Mucosa of rectum (tissue), 2 donors: ENCODE measurements around the gene DAPK1.

Source experiments
- H3K27ac ChIP-seq, 2 donors: one replicate each; pipeline ENCODE4 v1.7.0; 2013; ENCODE audit warnings: inconsistent platforms in 2 of 2, low read depth in 2 of 2, low read length in 2 of 2
- H3K27me3 ChIP-seq, 2 donors: one replicate each; pipeline ENCODE4 v1.7.0; 2013; ENCODE audit warnings: low read length in 2 of 2; ENCODE audit not compliant: control insufficient read depth in 2 of 2, insufficient read depth in 2 of 2
- H3K36me3 ChIP-seq, 2 donors: one replicate each; pipeline ENCODE4 v1.7.0; 2013; ENCODE audit warnings: low read length in 2 of 2; ENCODE audit not compliant: control insufficient read depth in 2 of 2, insufficient read depth in 2 of 2
- H3K4me1 ChIP-seq, 2 donors: one replicate each; pipeline ENCODE4 v1.7.0; 2013; ENCODE audit warnings: low read length in 2 of 2, mild to moderate bottlenecking in 1 of 2; ENCODE audit not compliant: control insufficient read depth in 2 of 2, insufficient read depth in 2 of 2
- H3K4me3 ChIP-seq, 2 donors: one replicate each; pipeline ENCODE4 v1.7.0; 2013; ENCODE audit warnings: low read length in 2 of 2
- H3K9ac ChIP-seq, 2 donors: one replicate each; pipeline ENCODE4 v1.7.0; 2013; ENCODE audit warnings: low read length in 2 of 2, low read depth in 1 of 2, mild to moderate bottlenecking in 1 of 2
- H3K9me3 ChIP-seq, 2 donors: one replicate each; pipeline ENCODE4 v1.7.0; 2013; ENCODE audit warnings: low read length in 2 of 2; ENCODE audit not compliant: control insufficient read depth in 2 of 2
- donor health status: healthy.
- donor health status: Normal muscosa, but diverticular disease.

The DAPK1 gene

GRCh38 chr9:87630846-87631245 lies 133.2 kb downstream of the DAPK1 start:
- Histone ChIP-seq H3K4me1 (no peaks in the 10 kb centered on the region), H3K9me3 (no peaks in the 10 kb centered on the region), H3K27me3 (no peaks in the 10 kb centered on the region), H3K36me3 (no peaks in the 10 kb centered on the region), H3K27ac (no peak overlapping the region), H3K4me3 (no peak overlapping the region), H3K9ac (no peak overlapping the region)

DNA sequence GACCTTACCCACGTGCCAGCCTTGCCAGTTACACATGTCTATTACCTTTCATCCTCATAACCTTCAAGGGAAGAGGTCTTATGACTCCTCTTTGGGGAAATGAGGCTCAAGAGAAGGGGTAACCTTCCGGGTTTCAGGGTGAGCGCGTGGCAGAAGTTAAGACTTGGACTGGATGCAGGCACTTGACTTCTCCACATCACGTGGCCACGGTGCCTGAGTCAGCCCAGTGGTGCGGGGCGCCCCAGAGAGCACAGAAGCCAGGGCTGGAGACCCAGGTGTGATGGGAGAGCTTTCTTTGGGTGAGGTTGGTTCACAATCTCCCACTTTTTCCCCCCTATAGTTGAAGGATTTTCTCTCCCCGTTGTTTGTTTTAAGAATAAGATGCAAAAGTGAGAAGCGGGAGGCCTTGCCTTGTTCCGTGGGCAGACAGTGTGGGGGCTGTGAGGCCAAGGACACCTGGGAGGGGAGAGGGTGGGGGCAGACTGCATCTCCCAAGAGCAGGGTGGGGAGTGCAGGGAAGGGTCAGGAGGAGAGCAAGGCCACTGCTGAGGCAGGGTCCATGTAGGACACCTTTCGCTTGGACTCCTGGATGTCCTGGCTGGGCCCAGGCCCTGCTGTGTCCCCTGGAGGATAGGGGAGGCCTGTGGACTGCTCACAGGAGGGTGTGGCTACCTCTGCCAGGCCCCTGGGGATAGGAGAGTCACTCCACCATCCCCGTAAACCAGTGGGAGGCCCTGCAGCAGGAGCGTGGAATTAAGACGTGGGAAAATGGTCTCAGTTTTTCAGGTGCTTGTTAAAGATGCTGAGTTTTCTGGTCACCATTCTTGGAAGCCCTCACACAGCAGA lies 138.2 kb downstream of the DAPK1 start:
- Histone ChIP-seq H3K27me3 (no peaks in the 10 kb centered on the region), H3K9ac (no peak overlapping the region), H3K36me3 (peaks cover 0 to 7% of the 10 kb centered on the region in 2 donors), H3K4me3 (no peak overlapping the region), H3K4me1 (no peaks in the 10 kb centered on the region), H3K27ac (no peak overlapping the region), H3K9me3 (no peaks in the 10 kb centered on the region)

DNA sequence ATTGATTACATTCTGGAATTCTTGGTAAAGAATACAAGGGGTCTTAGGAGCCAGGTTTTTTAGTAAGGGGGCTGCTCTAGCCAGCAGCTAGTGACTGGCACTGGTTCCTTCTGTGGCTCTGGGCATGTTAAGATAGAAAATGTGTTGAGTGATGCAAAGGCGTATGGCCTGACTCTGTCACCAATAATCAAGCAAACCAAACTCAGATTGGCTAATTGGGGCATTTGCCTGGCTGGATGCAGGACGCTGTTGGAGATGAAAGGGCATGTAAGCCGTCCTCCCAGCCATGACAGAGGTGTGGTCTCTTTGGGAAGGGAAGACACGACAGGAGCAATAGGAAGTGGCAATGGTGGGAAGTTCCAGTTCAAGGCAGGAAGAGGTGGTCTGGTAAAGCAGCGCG lies 140.6 kb downstream of the DAPK1 start:
- H3K4me1 ChIP-seq, result no peaks in the 10 kb centered on the region
- no peak overlapping the region for H3K27ac ChIP-seq
- H3K9ac ChIP-seq, result no peak overlapping the region
- H3K9me3 ChIP-seq, result no peaks in the 10 kb centered on the region
- H3K4me3 ChIP-seq, result no peak overlapping the region
- peaks cover 0 to 7% of the 10 kb centered on the region in 2 donors for H3K36me3 ChIP-seq
- no peaks in the 10 kb centered on the region for H3K27me3 ChIP-seq

DNA sequence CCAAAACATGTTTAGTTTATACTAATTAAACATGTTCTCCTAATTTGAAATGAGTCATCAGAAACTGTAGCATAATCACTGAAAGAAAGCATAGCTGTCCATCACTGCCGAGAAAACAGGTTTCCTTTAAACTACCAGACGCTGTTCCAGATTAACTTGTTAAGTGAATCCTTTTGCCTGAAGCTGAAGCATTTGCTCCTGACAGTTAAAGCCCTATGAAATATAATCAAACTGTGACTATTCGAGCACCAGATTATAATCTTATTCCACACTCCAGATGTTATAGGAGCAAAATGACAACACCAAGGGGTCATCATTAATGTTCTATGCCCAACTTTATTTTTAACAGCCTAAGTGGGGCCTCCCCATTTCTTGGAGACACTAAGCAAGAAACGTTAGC lies 142.3 kb downstream of the DAPK1 start:
- H3K4me3 ChIP-seq, result no peak overlapping the region
- no peak overlapping the region for H3K27ac ChIP-seq
- no peaks in the 10 kb centered on the region for H3K27me3 ChIP-seq
- H3K9ac ChIP-seq, result no peak overlapping the region
- peaks cover 0 to 7% of the 10 kb centered on the region in 2 donors for H3K36me3 ChIP-seq
- H3K9me3 ChIP-seq, result no peaks in the 10 kb centered on the region
- no peaks in the 10 kb centered on the region for H3K4me1 ChIP-seq

- Histone ChIP-seq H3K9me3 (no peaks in the 10 kb centered on the region), H3K36me3 (peaks cover 0 to 7% of the 10 kb centered on the region in 2 donors), H3K4me1 (no peaks in the 10 kb centered on the region), H3K4me3 (no peak overlapping the region), H3K27ac (no peak overlapping the region), H3K27me3 (no peaks in the 10 kb centered on the region), H3K9ac (no peak overlapping the region)
These were observed 142.7 kb downstream of the DAPK1 start for GRCh38 chr9:87640385-87640795.

GRCh38 chr9:87641067-87641466 lies 143.4 kb downstream of the DAPK1 start:
- H3K9ac ChIP-seq, result no peak overlapping the region

GRCh38 chr9:87642330-87643106 lies 144.9 kb downstream of the DAPK1 start:
- Histone ChIP-seq H3K9ac (no peak overlapping the region), H3K27ac (no peak overlapping the region), H3K36me3 (peaks cover 4 to 7% of the 10 kb centered on the region in 2 donors), H3K9me3 (no peaks in the 10 kb centered on the region), H3K4me1 (no peaks in the 10 kb centered on the region), H3K4me3 (no peak overlapping the region), H3K27me3 (no peaks in the 10 kb centered on the region)

More at GRCh38 chr9:87641067-87641466, 143.4 kb downstream of the DAPK1 start:
- peaks cover 4 to 7% of the 10 kb centered on the region in 2 donors for H3K36me3 ChIP-seq
- no peaks in the 10 kb centered on the region for H3K27me3 ChIP-seq
- no peak overlapping the region for H3K27ac ChIP-seq
- H3K4me1 ChIP-seq, result no peaks in the 10 kb centered on the region
- no peak overlapping the region for H3K4me3 ChIP-seq
- H3K9me3 ChIP-seq, result no peaks in the 10 kb centered on the region

DNA sequence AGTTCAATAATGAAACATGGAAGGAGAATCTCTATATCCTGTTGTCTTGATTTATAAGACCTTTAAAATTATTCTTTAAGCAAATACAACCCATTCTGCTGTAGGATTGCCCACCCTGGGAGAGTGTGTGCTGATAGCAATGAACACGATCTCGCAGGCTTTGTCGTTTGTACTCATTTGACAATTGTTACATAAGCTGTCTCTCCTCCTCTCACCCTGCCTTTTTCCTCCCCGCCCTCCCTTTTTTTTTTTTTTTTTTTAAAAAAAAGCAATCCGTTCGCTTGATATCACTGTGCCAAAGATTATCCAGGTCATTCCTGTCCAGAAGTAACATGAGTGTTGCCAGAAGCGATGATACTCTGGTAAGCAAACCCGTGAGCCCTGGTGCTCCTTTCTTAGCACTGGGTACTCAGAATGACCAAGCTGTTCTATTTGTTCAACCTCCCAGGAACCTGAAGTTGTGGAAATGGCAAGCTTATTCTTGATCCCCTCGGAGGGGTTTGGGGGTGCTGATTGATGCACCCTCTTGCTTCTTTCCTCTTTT lies 145.5 kb downstream of the DAPK1 start:
- H3K9me3 ChIP-seq, result no peaks in the 10 kb centered on the region
- no peaks in the 10 kb centered on the region for H3K4me1 ChIP-seq
- no peak overlapping the region for H3K4me3 ChIP-seq
- no peak overlapping the region for H3K9ac ChIP-seq
- no peaks in the 10 kb centered on the region for H3K27me3 ChIP-seq
- H3K27ac ChIP-seq, result no peak overlapping the region
- peaks cover 4 to 7% of the 10 kb centered on the region in 2 donors for H3K36me3 ChIP-seq

GRCh38 chr9:87643778-87644570 lies 146.3 kb downstream of the DAPK1 start:
- no peak overlapping the region for H3K4me3 ChIP-seq
- no peak overlapping the region for H3K9ac ChIP-seq
- H3K9me3 ChIP-seq, result no peaks in the 10 kb centered on the region
- no peak overlapping the region for H3K27ac ChIP-seq
- no peaks in the 10 kb centered on the region for H3K4me1 ChIP-seq
- no peaks in the 10 kb centered on the region for H3K27me3 ChIP-seq
- peaks cover 4 to 7% of the 10 kb centered on the region in 2 donors for H3K36me3 ChIP-seq
